Ishikawa (cell line): ENCODE data around the gene SUPT16H.

Experiments
- CEBPB ChIP-seq: IDR thresholded peaks from 2 replicates; pipeline ENCODE4 v1.6.1; 2012
- CREB1 ChIP-seq: IDR thresholded peaks from 2 replicates; pipeline ENCODE4 v1.6.1; 2012; ENCODE audit warnings: low read depth
- EGR1 ChIP-seq: IDR thresholded peaks from 2 replicates; pipeline ENCODE4 v1.6.1; 2012
- EP300 ChIP-seq: IDR thresholded peaks from 2 replicates; pipeline ENCODE4 v1.6.1; 2012; ENCODE audit warnings: borderline replicate concordance
- FOXM1 ChIP-seq: IDR thresholded peaks from 2 replicates; pipeline ENCODE4 v1.6.1; 2012; ENCODE audit warnings: low read depth, borderline replicate concordance
- NFIC ChIP-seq: IDR thresholded peaks from 2 replicates; pipeline ENCODE4 v1.6.1; 2012
- RAD21 ChIP-seq: IDR thresholded peaks from 2 replicates; pipeline ENCODE4 v1.6.1; 2012; ENCODE audit warnings: low read depth
- TAF1 ChIP-seq: IDR thresholded peaks from 2 replicates; pipeline ENCODE4 v1.6.1; 2012; ENCODE audit warnings: low read depth, mild to moderate bottlenecking
- TF ChIP-seq, protein P1 (sequence below): IDR thresholded peaks from 2 replicates; pipeline ENCODE4 v1.6.1; 2012
- TF ChIP-seq, protein P2 (sequence below): IDR thresholded peaks from 2 replicates; pipeline ENCODE4 v1.6.1; 2012
- TF ChIP-seq, protein P3 (sequence below): IDR thresholded peaks from 2 replicates; pipeline ENCODE4 v1.6.1; 2012; ENCODE audit warnings: low read depth, mild to moderate bottlenecking

DNA sequence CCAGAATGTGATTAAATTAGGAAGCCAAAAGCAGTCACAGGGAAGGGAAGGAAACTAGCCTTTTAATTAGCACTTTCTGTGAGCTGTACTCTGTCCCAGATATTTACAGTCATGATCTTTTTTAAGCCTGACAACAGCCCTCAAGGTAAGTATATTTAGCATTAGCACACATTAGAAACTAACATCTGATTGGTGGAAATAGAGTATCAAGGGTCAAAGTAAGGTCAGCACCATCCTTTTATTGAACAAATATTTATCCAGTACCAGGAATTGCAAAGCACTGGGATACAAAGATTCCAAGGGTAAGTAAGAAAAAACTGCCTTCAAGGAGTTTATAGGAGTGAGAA, 75.7 kb downstream of the SUPT16H start:
- no peak for TF ChIP-seq RAD21
- TF ChIP-seq CEBPB = no peak
- no peak for TF ChIP-seq CREB1
- no peak for TF ChIP-seq EP300
- TF ChIP-seq TAF1 = no peak
- no peak for TF ChIP-seq EGR1
- TF ChIP-seq, protein P1, sequence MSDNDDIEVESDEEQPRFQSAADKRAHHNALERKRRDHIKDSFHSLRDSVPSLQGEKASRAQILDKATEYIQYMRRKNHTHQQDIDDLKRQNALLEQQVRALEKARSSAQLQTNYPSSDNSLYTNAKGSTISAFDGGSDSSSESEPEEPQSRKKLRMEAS = no peak
- no peak for TF ChIP-seq NFIC
- TF ChIP-seq, protein P2, sequence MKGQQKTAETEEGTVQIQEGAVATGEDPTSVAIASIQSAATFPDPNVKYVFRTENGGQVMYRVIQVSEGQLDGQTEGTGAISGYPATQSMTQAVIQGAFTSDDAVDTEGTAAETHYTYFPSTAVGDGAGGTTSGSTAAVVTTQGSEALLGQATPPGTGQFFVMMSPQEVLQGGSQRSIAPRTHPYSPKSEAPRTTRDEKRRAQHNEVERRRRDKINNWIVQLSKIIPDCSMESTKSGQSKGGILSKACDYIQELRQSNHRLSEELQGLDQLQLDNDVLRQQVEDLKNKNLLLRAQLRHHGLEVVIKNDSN = no peak
- TF ChIP-seq, protein P3, sequence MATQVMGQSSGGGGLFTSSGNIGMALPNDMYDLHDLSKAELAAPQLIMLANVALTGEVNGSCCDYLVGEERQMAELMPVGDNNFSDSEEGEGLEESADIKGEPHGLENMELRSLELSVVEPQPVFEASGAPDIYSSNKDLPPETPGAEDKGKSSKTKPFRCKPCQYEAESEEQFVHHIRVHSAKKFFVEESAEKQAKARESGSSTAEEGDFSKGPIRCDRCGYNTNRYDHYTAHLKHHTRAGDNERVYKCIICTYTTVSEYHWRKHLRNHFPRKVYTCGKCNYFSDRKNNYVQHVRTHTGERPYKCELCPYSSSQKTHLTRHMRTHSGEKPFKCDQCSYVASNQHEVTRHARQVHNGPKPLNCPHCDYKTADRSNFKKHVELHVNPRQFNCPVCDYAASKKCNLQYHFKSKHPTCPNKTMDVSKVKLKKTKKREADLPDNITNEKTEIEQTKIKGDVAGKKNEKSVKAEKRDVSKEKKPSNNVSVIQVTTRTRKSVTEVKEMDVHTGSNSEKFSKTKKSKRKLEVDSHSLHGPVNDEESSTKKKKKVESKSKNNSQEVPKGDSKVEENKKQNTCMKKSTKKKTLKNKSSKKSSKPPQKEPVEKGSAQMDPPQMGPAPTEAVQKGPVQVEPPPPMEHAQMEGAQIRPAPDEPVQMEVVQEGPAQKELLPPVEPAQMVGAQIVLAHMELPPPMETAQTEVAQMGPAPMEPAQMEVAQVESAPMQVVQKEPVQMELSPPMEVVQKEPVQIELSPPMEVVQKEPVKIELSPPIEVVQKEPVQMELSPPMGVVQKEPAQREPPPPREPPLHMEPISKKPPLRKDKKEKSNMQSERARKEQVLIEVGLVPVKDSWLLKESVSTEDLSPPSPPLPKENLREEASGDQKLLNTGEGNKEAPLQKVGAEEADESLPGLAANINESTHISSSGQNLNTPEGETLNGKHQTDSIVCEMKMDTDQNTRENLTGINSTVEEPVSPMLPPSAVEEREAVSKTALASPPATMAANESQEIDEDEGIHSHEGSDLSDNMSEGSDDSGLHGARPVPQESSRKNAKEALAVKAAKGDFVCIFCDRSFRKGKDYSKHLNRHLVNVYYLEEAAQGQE = no peak
- no peak for TF ChIP-seq FOXM1
